HK-2 (cell line): ENCODE data around the gene DNAJC16.

Source experiments
- DNase-seq: peaks from one replicate; pipeline ENCODE4 v3.0.0-alpha.2; 2018; ENCODE audit not compliant: unreplicated experiment

DNAJC16 gene

DNA sequence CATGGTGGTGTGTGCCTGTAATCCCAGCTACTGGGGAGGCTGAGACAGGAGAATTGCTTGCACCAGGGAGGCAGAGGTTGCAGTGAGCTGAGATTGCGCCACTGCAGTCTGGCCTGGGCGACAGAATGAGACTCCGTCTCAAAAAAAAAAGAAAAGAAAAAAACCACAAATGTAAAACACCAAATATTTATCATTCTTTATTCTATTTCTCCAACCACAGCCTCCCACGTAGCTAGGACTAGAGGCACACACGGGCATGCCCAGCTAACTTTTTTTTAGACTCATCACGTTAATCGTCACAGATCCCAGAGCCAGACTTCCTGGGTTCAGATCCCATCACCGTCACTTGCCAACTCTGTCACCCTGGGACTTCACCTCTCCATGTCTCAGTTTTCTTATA, 13.5 kb downstream of the DNAJC16 start:
- DNase-seq: no peak

DNA sequence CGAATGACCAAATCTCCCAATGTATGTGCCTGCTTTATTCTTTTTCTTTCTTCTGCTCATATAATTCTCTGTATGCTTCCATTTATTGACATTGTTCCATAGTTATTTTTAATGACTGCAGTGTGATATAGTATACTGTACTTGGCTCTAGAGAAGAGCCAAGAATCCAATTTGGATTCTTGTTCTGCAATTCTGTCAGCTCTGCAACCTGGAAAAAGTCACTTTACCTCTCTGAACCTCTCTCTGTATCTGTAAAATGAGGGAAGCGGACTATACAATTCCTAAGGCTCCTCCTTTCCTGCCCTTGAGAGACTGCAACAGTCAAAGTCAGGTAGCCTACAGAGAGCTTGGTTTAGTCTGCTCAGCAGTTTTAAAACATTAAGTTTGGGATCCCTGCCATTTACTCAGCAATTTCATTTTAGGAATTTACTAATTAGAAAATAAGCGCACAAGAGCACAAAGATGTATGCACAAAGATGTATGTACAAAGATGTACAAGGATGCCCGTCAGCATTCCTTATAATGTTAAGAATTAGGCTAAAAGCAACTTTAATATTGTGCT, 14.7 kb downstream of the DNAJC16 start:
- DNase-seq: no peak

DNA sequence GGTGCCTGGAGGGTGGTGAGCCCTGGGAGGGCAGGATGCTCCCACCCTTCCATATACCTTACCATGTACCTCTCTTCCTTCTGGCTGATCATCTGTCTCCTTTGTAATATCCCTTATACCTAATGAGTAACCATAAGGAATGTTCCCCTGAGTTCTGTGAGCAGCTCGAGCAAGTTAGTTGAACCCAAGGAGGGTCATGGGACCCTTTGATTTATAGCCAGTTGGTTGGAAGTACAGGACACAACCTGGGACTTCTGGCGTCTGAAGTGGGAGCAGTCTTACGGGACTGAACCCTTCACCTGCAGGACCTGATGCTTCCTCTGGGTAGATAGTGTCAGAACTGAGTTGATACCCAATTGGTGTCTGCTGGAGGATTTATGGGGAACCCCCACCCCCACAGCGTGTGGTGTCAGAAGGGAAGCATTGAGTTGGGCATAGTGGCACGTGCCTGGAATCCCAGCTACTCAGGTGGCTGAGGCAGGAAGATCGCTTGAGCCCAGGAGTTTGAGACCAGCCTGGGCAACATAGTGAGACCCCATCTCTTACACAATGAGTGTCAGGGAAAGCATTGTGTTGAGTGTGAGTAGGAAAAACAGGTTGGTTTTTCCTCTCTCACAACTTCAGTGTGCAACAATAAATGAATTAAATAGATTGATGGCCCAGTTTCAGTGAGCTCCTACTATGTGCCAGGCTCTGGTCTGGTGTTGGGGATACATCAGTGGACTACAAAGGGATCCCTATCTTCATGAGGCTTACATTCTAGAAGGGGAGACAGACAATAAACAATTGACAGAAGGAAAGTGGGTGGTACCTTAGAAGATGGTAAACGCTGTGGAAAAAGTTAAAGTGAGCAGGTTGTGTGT, 16.0 kb downstream of the DNAJC16 start:
- DNase-seq: no peak

DNA sequence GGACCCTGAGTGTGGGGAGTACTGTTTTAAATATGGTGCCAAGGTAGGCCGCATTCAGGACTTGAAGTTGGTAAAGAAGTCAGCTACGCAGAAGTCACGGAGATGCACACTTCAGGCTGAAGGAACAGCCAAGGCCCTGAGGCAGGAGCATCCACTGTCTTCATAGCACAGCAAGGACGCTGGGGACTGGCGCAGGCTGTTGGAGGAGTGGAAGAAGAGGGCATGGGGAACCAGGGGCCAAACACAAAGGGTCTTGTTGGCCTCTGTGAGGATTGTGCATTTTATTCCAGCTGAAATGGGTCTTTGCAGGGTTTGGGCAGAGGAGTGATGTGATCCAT, 16.6 kb downstream of the DNAJC16 start:
- no peak for DNase-seq

DNA sequence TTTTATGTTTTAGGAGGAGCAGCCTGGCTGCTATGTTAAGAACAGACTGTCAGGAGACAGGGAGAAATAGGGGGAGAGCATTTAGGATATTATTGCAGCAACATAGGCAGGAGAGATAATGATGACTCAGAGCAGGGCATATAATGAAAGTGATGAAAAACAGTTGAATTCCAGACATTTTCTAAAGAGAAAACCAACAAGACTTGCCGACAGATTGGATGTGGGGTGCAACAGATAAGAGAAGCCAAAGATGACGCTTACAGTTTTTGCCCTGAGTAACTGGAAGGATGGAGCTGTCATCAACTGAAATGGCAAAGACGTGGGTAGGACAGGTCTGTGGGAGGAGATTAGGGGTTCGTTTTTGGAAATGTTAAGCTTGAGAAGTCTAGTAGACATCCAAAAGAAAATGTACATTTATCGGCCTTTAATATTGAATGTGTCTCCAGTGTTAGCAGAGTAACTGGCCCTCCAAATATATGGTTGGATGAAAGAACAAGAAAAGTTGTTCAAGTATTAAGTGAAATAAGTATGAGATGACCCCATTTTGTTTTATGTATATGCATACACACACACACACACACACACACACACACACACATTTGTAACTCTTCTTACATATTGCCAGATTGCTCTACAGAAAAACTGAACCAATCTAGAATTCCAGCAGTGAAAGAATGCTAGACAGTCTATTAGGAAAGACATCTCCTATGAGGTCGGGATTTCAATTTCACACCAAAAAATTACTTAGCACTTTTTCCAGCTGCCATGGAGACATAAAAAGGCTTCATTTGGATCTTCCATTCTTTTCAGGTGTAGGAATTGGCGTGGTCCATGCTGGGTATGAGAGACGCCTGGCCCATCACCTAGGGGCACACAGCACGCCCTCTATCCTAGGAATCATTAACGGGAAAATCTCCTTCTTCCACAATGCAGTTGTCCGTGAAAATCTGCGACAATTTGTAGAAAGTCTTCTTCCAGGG, 17.2 kb downstream of the DNAJC16 start:
- DNase-seq: no peak

DNA sequence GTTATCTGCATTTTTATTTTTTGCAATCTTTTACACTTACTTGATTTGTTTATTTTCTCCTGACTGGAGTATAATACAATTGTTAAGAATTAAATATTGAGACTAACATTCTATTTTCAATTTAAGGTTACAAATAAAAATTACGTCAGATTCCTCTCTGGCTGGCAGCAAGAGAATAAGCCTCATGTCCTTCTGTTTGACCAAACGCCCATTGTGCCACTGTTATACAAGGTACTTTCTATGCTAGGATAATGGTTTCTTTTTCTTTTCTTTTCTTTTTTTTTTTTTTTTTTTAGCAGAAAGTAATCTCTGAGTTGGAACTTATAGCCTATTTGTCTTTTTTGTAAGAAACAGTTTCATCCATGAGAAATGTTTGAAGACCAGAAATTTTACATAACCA, 20.0 kb downstream of the DNAJC16 start:
- DNase-seq: no peak

DNA sequence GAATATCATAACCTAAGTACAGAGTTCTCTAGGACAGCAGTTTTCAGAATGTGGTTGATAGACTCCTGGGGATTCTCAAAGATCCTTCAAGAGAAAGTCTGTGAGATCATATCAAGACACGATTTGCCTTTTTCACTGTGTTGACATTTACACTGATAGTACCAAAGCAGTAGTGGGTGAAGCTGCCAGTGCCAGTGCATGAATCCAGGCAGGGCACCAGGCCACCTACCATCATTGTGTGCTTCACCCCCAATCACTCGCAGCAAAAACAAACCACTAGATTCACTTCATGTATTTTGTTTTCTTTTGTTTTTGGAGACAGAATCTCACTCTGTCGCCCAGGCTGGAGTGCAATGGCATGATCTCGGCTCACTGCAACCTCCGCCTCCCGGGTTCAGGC, 23.9 kb downstream of the DNAJC16 start:
- no peak for DNase-seq

DNA sequence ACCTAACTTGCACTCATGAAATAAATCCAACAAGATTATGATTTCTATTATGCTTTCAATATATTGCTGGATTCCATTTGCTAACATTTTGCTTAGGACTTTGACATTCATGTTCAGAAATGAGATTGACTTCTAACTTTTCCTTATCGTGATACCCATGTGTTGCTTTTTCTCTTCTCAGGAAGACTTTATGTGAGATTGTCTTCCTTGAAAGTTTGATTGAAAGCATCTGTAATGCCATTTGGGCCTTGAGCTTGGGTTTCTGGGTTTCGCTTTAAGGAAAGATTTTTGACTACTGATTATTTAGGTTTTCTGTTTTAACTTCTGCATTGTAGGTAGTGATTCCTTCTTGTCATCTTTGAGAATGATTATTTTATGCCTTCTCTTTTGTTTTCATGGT, 30.4 kb downstream of the DNAJC16 start:
- DNase-seq: no peak

DNA sequence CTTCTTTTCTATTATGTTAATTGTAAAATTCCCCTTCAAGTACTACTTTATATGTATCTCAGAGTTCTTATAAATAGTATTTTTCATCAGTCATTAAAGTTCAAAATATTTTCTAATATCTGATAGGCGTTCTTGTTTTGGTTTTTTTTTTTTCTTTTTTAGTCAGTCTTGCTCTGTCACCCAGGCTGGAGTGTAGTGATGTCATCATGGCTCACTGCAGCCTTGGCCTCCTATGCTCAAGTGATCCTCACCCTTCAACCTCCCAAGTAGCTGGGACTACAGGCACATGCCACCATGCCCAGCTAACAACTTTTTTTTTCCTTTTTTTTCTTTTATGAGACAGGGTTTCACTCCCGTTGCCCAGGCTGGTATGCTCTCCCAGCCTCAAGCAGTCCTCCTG, 30.9 kb downstream of the DNAJC16 start:
- no peak for DNase-seq

DNA sequence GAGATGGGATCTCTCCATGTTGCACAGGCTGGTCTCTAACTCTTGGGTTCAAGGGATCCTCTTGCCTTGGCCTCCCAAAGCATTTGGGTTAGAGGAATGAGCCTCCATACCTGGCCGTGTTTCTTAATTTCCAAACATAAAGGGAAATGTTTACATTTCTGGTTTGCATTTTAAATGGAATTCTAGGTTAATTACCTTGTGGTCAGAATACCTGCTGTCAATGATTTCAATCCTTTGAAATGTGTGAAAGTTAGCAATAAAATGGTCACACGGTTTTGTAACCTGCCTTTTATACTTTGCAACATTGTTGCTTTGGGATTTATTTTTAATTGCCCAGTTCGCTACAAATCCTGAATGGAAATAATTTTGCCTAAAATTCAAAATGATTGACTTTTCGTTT, 31.9 kb downstream of the DNAJC16 start:
- DNase-seq: no peak

DNA sequence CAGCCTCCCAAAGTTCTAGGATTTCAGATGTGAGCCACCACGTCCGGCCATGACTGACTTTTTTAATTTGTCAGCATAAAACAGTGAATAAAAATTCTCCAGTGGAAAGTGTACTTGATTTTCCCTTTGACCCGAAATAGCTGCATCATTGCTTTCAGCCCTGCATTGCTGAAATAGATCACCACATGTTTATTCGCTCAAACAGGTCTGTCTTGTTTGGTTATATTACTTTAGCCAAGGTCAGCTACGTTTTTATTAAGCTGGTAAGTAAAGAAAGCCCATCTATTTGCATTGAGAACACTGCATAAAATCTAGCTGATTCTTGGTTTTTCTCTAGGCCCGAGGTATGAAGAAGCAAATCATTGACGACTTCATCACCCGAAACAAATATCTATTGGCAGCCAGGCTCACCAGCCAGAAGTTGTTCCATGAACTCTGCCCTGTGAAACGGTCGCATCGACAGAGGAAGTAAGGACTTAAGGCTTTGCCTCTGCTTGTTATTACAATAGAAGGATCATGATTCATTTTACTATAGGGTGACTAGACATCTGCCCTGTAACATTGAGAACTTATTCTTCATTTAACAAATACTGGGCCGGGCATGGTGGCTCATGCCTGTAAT, 32.7 kb downstream of the DNAJC16 start:
- DNase-seq: no peak

DNA sequence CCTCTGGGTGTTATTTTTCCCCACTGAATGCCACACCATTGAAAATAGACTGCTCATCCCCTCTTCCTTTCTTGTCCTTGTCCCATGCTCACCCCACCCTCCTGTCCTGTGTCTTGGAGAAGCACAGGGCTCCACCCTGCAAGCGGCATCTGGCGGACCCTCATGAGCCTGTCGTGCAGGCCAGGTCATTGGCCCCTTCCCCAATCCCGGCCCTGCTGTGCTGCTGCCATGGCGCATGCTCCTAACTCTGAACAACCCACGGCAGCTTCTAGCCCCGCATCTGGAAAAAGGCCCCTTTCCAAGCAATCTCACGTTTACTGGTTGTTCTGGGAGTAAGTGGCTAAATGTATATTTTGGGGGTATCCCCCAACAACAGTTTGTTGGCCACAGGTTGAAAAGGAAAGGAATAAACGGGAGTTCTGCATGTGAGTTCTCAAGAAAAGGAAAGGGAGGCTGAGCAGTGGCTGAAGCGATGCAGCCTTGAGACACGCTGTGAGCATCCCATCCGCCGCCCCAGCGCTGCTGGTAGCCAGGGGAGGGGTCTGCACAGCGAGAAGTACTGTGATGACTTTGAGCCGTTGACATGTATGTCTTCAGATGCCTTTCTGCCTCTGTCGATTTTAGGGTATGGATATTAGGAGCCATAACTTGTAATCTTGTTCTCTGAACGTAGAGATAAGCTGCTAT, 41.9 kb downstream of the DNAJC16 start:
- DNase-seq: no peak

DNA sequence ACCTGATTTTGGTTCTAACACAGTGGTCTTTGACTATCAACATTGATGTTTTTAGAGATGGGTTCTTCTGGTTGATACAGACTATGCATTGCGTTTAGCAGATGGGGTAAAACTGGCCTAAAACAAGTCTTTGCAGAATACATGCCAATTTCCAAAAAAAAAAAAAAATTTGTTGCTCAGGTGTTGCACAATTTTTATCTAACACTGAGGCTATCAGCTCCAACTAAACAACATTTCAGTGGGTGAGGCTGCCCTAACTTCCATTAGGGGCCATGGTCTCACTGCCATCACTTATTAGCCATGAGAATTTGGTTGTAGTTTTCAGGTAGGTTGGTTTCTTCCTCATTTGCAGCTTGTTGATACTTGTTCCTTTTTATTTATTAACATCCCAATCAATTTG, 44.2 kb downstream of the DNAJC16 start:
- DNase-seq: no peak

DNA sequence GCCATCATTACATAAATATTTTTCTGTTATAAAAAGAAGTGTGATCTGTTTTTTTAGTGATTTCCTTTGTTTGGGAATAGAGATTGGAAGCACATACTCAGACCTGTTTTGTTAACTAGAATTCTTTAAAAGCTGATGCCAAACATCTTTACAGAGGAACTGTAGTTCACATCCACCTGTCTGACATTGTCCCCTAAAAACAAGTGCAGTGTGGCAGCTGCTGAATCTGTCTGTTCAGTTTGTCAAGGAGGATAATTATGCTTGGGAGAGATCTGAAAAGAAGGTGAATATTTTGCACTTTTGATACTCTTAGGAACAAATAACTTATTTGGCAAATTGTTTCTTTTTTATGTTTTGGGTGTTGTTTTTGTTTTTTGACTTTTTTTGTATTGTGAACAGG, 44.6 kb downstream of the DNAJC16 start:
- DNase-seq: no peak

DNA sequence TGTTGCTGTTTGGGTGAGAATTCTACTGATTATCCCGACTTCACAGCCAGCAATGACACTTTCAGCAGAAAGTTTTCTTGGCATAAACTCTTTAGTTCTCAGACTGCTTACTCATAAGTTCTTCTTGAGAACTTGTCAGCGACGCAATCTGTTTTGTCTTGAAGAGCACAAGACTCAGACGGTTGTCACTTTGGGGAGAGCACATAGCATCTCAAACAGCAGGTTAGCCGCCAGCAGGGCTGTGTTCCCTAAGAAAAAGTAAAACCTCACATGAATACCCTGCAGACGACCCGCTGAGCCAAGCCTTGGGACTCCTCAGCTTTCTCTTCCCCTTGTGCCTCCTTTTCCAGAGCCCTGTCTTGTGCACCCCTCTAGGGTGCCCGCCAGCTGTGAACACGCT, 46.8 kb downstream of the DNAJC16 start:
- no peak for DNase-seq

DNA sequence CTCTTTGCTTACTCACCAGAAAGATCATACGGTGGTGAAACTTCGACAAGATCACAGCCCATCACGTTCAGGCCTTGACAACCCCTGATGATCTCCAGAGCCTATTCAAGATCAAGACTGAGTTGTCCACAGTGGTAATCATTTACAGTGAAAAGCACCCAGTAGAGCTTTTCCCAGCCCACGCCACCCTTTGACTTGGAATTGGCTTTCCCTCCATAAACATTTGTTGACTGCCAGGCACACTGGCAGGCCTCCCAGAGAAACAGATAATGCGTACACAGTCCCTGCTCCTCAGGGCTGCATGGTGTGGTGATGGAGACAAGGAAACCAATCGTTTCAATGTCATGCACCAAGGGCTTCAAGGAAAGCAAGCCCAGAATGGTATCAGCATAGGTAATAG, 48.1 kb downstream of the DNAJC16 start:
- peak; percentile 48 for DNase-seq

DNA sequence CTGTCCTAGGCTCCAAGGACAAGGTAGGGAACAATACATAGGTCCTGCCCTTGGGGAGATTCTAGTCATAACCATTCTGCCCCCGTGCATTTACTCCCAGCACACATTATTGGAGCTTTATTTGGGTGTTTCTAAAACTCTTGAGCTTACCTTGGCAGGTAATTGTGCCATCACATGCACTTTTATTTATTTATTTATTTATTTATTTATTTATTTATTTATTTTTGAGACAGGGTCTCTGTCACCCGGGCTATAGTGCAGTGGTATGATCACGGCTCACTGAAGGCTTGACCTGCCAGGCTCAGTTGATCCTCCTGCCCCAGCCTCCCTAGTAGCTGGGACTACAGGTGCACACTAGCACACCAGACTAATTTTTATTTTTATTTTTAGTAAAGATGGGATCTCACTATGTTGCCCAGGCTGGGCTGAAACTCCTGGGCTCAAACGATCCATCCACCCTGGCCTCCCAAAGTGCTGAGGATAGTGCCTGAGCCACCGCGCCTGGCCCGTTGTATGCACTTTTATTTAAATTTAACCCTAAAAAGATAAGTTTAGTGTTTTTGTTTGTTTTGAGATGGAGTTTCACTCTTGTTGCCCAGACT, 49.0 kb downstream of the DNAJC16 start:
- DNase-seq: no peak

DNA sequence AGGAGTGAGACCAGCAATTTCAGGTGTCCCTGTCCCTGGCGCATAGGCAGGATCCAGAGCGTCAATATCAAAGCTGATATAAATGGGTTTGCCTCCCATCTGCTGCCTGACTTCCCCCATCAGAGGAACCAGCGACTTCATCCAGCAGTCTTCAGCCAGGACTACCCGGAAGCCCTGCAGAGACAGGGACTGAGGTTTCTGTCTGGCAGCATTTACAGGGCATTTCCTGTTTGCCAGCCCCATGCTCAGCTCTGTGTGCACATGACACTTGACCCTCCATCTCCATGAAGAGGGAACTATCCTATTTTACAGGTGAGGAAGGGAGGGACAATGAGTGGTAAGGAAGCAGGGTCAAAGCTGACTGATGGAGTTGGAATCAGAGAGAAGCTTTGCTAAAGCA, 51.0 kb downstream of the DNAJC16 start:
- no peak for DNase-seq

DNA sequence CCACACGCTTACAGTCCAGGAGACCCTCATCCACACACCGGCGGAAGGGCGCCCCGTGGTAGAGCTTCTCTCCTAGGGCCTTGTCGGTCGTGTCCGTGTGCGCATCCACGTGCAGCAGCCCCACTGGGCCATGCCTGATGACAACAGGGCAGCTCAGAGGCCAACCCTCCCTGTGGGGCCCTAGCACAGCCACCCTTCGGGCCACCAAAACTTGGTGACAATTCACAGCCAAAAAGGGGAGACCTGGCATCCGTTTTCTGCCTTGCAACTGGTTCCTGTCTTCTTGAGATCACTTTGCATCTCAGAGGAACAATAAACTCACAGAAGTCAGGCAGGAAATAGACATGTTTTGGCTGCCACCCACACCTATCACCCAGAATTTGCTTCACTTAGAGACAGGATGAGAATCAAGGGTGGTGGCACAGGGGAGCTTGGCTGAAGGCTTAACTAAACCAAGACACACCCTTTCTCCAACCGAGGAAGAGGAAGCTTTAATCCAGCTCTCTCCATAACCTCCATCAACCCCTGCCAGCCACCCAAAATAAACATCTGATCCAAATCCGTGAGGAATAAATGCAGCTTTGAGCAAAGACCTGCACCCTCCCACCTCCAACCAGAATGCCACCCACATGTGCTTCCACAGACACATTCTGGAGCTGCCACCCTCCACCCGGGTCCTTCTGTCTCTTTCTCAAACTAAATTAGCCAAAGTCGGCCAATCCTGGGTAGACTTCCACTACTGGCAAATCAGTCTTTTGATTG, 52.5 kb downstream of the DNAJC16 start:
- no peak for DNase-seq

DNA sequence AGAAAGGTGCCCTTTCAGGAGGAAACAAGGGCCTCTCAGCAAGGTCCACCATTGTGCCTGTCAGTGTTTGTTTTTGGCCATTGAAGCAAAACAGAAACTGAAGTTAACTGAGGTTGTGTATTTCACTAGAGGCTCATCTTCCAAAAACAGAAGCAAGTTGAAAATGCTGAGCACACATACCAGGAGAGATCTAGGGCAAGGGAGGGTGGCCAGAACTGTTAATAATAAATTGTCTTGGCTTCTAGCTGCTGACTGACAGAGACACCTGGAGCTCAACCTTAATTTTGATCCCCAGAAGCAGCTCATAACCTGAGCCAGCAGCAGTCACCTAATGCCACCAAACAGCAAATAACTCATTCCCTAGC, 53.0 kb downstream of the DNAJC16 start:
- no peak for DNase-seq
